MM.1S (cell line): ENCODE data around the gene TMEM150B.

Experiments
- DNase-seq: peaks from one replicate; pipeline ENCODE4 v3.0.0-alpha.2; 2015
- H2AFZ ChIP-seq: fragments of 300-600 bp; sonication (generic); 2 replicates; pipeline ENCODE4 v1.6.0; 2016; ENCODE audit warnings: antibody characterized with exemption, low read length
- H3F3A ChIP-seq: fragments of 300-600 bp; sonication (generic); 2 replicates; pipeline ENCODE4 v1.6.1; 2016; ENCODE audit warnings: mild to moderate bottlenecking, antibody characterized with exemption, low read length, moderate library complexity, mixed read lengths; ENCODE audit not compliant: insufficient read depth
- H3K27ac ChIP-seq: fragments of 300-600 bp; sonication (generic); 2 replicates; pipeline ENCODE4 v1.5.1; 2016; ENCODE audit warnings: mild to moderate bottlenecking, low read length
- H3K27me3 ChIP-seq: fragments of 300-600 bp; sonication (generic); replicated peaks from 2 replicates; pipeline ENCODE4 v1.6.0; 2016; ENCODE audit warnings: low read length; ENCODE audit not compliant: insufficient read depth
- H3K36me3 ChIP-seq: fragments of 300-600 bp; sonication (generic); replicated peaks from 2 replicates; pipeline ENCODE4 v1.6.1; 2016; ENCODE audit warnings: mild to moderate bottlenecking, low read length, mixed read lengths; ENCODE audit not compliant: insufficient read depth
- H3K4me1 ChIP-seq: fragments of 300-600 bp; sonication (generic); 2 replicates; pipeline ENCODE4 v1.6.1; 2016; ENCODE audit warnings: low read length, mixed read lengths
- H3K4me2 ChIP-seq: fragments of 300-600 bp; sonication (generic); 2 replicates; pipeline ENCODE4 v1.6.0; 2016; ENCODE audit warnings: low read depth, low read length
- H3K4me3 ChIP-seq: fragments of 300-600 bp; sonication (generic); 2 replicates; pipeline ENCODE4 v1.5.1; 2016; ENCODE audit warnings: low read length, mixed read lengths
- H3K79me2 ChIP-seq: fragments of 300-600 bp; sonication (generic); 2 replicates; pipeline ENCODE4 v1.6.1; 2016; ENCODE audit warnings: mixed run types, low read length, mixed read lengths
- H3K9ac ChIP-seq: fragments of 300-600 bp; sonication (generic); 2 replicates; pipeline ENCODE4 v1.6.1; 2016; ENCODE audit warnings: low read length, mixed read lengths
- H3K9me2 ChIP-seq: fragments of 300-600 bp; sonication (generic); replicated peaks from 2 replicates; pipeline ENCODE4 v1.6.1; 2016; ENCODE audit warnings: mild to moderate bottlenecking, low read length, mixed read lengths; ENCODE audit not compliant: insufficient read depth
- H3K9me3 ChIP-seq: fragments of 300-600 bp; sonication (generic); replicated peaks from 2 replicates; pipeline ENCODE4 v1.6.1; 2016; ENCODE audit warnings: mild to moderate bottlenecking, low read length, mixed read lengths; ENCODE audit not compliant: insufficient read depth
- H4K20me1 ChIP-seq: fragments of 300-600 bp; sonication (generic); 2 replicates; pipeline ENCODE4 v1.6.1; 2016; ENCODE audit warnings: mild to moderate bottlenecking, low read length, moderate library complexity, mixed read lengths; ENCODE audit not compliant: insufficient read depth
- CTCF ChIP-seq: fragments of 300-600 bp; sonication (generic); IDR thresholded peaks from 2 replicates; pipeline ENCODE4 v1.5.1; 2016; ENCODE audit warnings: antibody characterized with exemption, low read length, mixed read lengths
- EZH2 ChIP-seq: fragments of 300-600 bp; sonication (generic); optimal IDR thresholded peaks from 2 replicates; pipeline ENCODE3; 2017; ENCODE audit warnings: low read depth, mild to moderate bottlenecking, antibody characterized with exemption, low read length, mixed read lengths
- EZH2phosphoT487 ChIP-seq: fragments of 300-600 bp; sonication (generic); IDR thresholded peaks from 2 replicates; pipeline ENCODE4 v1.6.1; 2018; ENCODE audit warnings: antibody characterized with exemption, low read length

TMEM150B gene

GRCh38 chr19:55345101-55345817, 20.1 kb upstream of the TMEM150B start:
- H3K27me3 ChIP-seq, result no peaks in the 10 kb centered on the region
- no peaks in the 10 kb centered on the region for H3K9me3 ChIP-seq
- H3F3A ChIP-seq, result no peaks in the 10 kb centered on the region
- H3K4me1 ChIP-seq, result no peaks in the 10 kb centered on the region
- H2AFZ ChIP-seq, result no peak overlapping the region
- no peak overlapping the region for H3K27ac ChIP-seq
- no peaks in the 10 kb centered on the region for H4K20me1 ChIP-seq
- no peaks in the 10 kb centered on the region; the same call in 1 of the 2 replicates for H3K36me3 ChIP-seq
- no peak for TF ChIP-seq EZH2phosphoT487
- TF ChIP-seq EZH2, result no peak
- no peak for TF ChIP-seq CTCF
- no peak overlapping the region for H3K4me2 ChIP-seq
- H3K79me2 ChIP-seq, result peaks cover 21% of the 10 kb centered on the region
- H3K9ac ChIP-seq, result no peak overlapping the region
- no peaks in the 10 kb centered on the region for H3K9me2 ChIP-seq
- no peak overlapping the region for H3K4me3 ChIP-seq
- DNase-seq, result no peak

GRCh38 chr19:55344444-55344843, 19.3 kb upstream of the TMEM150B start:
- Histone ChIP-seq H3K4me3 (no peak overlapping the region), H3K9me3 (no peaks in the 10 kb centered on the region), H3K4me1 (no peaks in the 10 kb centered on the region), H3K27ac (no peak overlapping the region), H3K27me3 (no peaks in the 10 kb centered on the region), H4K20me1 (no peaks in the 10 kb centered on the region), H3K9me2 (no peaks in the 10 kb centered on the region), H2AFZ (no peak overlapping the region), H3K4me2 (no peak overlapping the region), H3K36me3 (no peaks in the 10 kb centered on the region; the same call in 1 of the 2 replicates), H3K9ac (no peak overlapping the region), H3F3A (no peaks in the 10 kb centered on the region), H3K79me2 (peaks cover 24% of the 10 kb centered on the region)
- TF ChIP-seq EZH2 (no peak), EZH2phosphoT487 (no peak), CTCF (no peak)
- DNase-seq, result no peak

GRCh38 chr19:55341595-55342531, 16.7 kb upstream of the TMEM150B start:
- H3K4me3 ChIP-seq, result peak overlapping the region; percentile 8; the same call in 1 of the 2 replicates

More at GRCh38 chr19:55341595-55342531, 16.7 kb upstream of the TMEM150B start:
- Histone ChIP-seq H3K9me2 (no peaks in the 10 kb centered on the region), H3K9ac (no peak overlapping the region), H3K4me2 (peak overlapping the region; percentile 99), H3K36me3 (no peaks in the 10 kb centered on the region; the same call in 1 of the 2 replicates), H3K9me3 (no peaks in the 10 kb centered on the region), H3K27me3 (peaks cover 3% of the 10 kb centered on the region), H2AFZ (no peak overlapping the region), H3F3A (peaks cover 8% of the 10 kb centered on the region; the same call in 1 of the 2 replicates), H3K79me2 (peaks cover 24% of the 10 kb centered on the region), H4K20me1 (no peaks in the 10 kb centered on the region), H3K4me1 (peaks cover 5% of the 10 kb centered on the region; the same call in 1 of the 2 replicates), H3K27ac (no peak overlapping the region)
- no peak for DNase-seq
- no peak for TF ChIP-seq EZH2
- no peak for TF ChIP-seq EZH2phosphoT487
- TF ChIP-seq CTCF, result no peak
